Thymus (tissue), 14 donors: ENCODE results near the gene PRUNE2. TPM values are rescaled to one million over a fixed set of nuclear protein-coding genes. Genes with fewer than 3 reads are reported as not detected.
"Not testable (repeated sequence)": the region's sequence is repeated elsewhere in the genome, so short reads cannot be mapped to it uniquely, and the experiment has no call there.

Experiments
- DNase-seq, 9 donors: peaks; one replicate each; pipeline ENCODE4 v3.0.0-alpha.2; 2013; ENCODE audit warnings: low spot score in 9 of 9, low read depth in 6 of 9, missing footprints in 1 of 9
- H3K27ac ChIP-seq, 2 donors: one replicate each; pipeline ENCODE4 v1.5.1; 2013; ENCODE audit warnings: control low read depth in 1 of 2, low read depth in 1 of 2, low read length in 1 of 2, mild to moderate bottlenecking in 1 of 2, moderate library complexity in 1 of 2
- H3K27me3 ChIP-seq, 2 donors: one replicate each; pipeline ENCODE4 v1.5.1; 2013; ENCODE audit warnings: low read length in 1 of 2; ENCODE audit not compliant: control insufficient read depth in 2 of 2, insufficient read depth in 1 of 2
- H3K36me3 ChIP-seq, 2 donors: one replicate each; pipeline ENCODE4 v1.5.1; 2013; ENCODE audit warnings: low read length in 1 of 2, mild to moderate bottlenecking in 1 of 2, moderate library complexity in 1 of 2; ENCODE audit not compliant: control insufficient read depth in 2 of 2, insufficient read depth in 2 of 2
- H3K4me1 ChIP-seq, 2 donors: one replicate each; pipeline ENCODE4 v1.5.1; 2013; ENCODE audit warnings: low read length in 2 of 2; ENCODE audit not compliant: control insufficient read depth in 2 of 2, insufficient read depth in 2 of 2
- H3K4me3 ChIP-seq, 2 donors: one replicate each; pipeline ENCODE4 v1.5.1; 2013; ENCODE audit warnings: low read length in 2 of 2, control low read depth in 1 of 2, mild to moderate bottlenecking in 1 of 2
- H3K9me3 ChIP-seq, 2 donors: one replicate each; pipeline ENCODE4 v1.5.1; 2013; ENCODE audit warnings: low read length in 1 of 2, mild to moderate bottlenecking in 1 of 2; ENCODE audit not compliant: control insufficient read depth in 2 of 2, insufficient read depth in 1 of 2
- WGBS: extraction: QIAGEN DNeasy Blood & Tissue Kit; methylation state at CpG from one replicate; pipeline ENCODE4 v1.1.7; 2013; 5-methylcytosine and 5-hydroxymethylcytosine counted together
- long read RNA-seq, 10 donors: transcript quantifications; one replicate each; lab custom pipeline, GENCODE V29; 2026
- polyA plus RNA-seq: library from polyadenylated mRNA; stranded (reverse); fragments of 200-250 nt; gene quantifications from one replicate; pipeline ENCODE4 v1.2.3, GENCODE V29; 2013
- total RNA-seq: library from RNA; stranded (reverse); fragments of 120-200 nt; gene quantifications from one replicate; pipeline ENCODE4 v1.2.4, GENCODE V29; 2013
- donor health status: healthy.

The PRUNE2 gene, protein sequence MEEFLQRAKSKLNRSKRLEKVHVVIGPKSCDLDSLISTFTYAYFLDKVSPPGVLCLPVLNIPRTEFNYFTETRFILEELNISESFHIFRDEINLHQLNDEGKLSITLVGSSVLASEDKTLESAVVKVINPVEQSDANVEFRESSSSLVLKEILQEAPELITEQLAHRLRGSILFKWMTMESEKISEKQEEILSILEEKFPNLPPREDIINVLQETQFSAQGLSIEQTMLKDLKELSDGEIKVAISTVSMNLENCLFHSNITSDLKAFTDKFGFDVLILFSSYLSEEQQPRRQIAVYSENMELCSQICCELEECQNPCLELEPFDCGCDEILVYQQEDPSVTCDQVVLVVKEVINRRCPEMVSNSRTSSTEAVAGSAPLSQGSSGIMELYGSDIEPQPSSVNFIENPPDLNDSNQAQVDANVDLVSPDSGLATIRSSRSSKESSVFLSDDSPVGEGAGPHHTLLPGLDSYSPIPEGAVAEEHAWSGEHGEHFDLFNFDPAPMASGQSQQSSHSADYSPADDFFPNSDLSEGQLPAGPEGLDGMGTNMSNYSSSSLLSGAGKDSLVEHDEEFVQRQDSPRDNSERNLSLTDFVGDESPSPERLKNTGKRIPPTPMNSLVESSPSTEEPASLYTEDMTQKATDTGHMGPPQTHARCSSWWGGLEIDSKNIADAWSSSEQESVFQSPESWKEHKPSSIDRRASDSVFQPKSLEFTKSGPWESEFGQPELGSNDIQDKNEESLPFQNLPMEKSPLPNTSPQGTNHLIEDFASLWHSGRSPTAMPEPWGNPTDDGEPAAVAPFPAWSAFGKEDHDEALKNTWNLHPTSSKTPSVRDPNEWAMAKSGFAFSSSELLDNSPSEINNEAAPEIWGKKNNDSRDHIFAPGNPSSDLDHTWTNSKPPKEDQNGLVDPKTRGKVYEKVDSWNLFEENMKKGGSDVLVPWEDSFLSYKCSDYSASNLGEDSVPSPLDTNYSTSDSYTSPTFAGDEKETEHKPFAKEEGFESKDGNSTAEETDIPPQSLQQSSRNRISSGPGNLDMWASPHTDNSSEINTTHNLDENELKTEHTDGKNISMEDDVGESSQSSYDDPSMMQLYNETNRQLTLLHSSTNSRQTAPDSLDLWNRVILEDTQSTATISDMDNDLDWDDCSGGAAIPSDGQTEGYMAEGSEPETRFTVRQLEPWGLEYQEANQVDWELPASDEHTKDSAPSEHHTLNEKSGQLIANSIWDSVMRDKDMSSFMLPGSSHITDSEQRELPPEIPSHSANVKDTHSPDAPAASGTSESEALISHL (N-terminal part only)
- total RNA-seq (3.4 TPM), polyA plus RNA-seq (2.0 TPM)
- long read RNA-seq, donor 1, result 0 reads
- long read RNA-seq, donor 2, result 0 reads
- long read RNA-seq, donor 3, result 0 reads
- long read RNA-seq, donor 4, result 0 reads
- long read RNA-seq, donor 5, result 0 reads
- long read RNA-seq, donor 6, result 0 reads
- long read RNA-seq, donor 7, result 0 reads
- long read RNA-seq, donor 8, result 0 reads
- long read RNA-seq, donor 9, result 0 reads
- long read RNA-seq, donor 10, result 0 reads

DNA sequence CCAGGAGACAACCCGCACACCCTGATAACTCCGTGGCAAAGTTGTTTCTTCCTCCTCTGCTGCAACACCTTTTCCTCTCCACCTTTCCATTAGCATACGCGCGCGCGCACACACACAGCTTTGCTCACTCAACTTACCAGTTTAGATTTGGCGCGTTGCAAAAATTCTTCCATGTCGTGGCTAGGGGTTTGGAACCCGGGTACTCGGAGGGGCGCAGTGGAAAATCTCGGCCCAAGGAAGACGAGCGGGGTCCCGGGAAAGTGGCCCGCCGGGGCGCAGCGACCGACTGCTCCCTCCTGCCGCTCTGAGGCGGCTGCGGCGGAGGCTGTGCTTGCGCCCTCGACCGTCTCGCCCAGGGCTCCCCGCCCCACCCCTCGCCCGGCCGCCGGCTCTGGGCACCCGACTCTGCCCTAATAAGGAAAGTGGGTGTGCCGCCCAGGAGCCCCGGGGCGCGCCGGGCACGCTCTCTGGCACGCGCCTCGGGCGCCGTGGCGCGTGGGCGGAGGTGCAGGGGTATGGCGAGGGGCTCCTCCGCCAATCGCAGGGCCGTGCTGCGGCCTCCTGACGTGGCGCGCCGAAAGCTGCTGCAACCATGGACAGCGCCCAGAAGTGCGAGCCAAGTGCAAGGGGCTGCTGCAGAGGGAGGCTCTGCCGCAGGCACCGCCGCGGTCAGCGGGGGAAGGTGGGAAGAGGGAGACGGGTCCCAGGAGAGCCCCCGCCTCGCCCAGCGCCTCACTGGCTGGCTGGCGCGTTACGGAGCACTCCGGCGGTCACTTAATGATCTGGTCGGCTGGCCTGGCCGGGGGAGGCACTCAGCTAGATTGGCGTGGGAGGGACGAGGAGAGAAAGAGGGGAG lies at the start of gene PRUNE2:
PRUNE2 (minus strand) TSS at position 324 of the 856 bp plus-strand sequence; CDS start at position 173, 151 bp downstream.
- peak in 7 of 9 donors; percentile 2 to 48 (median 21) for DNase-seq
- 5% methylated on average over 79 of the region's 79 CpGs for WGBS
- H3K4me3 ChIP-seq, result no peak within 1 kb of the TSS
- H3K9me3 ChIP-seq, result no peaks in the 10 kb centered on the region
- no peaks in the 10 kb centered on the region for H3K36me3 ChIP-seq
- H3K27me3 ChIP-seq, result peaks cover 26 to 45% of the 10 kb centered on the region in 2 donors
- H3K27ac ChIP-seq, result no peak within 1 kb of the TSS
- H3K4me1 ChIP-seq, result peaks cover 0 to 2% of the 10 kb centered on the region in 2 donors

DNA sequence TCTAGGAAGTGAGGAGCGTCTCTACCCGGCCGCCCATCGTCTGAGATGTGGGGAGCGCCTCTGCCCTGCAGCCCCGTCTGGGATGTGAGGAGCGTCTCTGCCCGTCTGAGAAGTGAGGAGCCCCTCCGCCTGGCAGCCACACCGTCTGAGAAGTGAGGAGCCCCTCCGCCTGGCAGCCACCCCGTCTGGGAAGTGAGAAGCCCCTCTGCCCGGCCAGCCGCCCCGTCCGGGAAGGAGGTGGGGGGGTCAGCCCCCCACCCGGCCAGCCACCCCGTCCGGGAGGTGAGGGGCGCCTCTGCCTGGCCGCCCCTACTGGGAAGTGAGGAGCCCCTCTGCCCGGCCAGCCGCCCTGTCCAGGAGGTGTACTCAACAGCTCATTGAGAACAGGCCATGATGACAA lies 49.5 kb upstream of the PRUNE2 start:
- DNase-seq, H3K27ac ChIP-seq, H3K27me3 ChIP-seq, H3K9me3 ChIP-seq, H3K36me3 ChIP-seq, H3K4me3 ChIP-seq, H3K4me1 ChIP-seq: not testable (repeated sequence)
- WGBS, result 98% methylated on average over 23 of the region's 23 CpGs

DNA sequence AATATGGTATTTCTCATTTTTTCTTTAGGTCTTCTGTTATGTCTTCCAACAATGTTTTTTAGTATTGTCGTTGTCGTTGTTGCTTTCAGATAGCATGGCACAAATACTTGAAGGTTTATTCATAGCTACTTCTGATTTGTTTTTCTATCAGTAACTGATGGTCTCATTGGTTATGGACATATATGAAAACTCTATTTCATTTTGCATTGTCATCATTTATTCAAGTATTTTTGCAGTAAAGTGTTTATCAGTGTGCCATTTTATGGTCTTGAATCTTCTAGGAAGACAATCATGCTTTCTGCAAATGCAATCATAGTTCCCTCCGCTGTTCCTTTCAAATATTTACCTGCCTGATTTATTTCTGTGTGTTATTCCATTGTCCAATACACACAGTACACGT lies 44.0 kb upstream of the PRUNE2 start:
- Histone ChIP-seq H3K27ac (no peak overlapping the region), H3K4me1 (no peaks in the 10 kb centered on the region), H3K36me3 (no peaks in the 10 kb centered on the region), H3K9me3 (no peaks in the 10 kb centered on the region), H3K4me3 (no peak overlapping the region), H3K27me3 (no peaks in the 10 kb centered on the region)
- no peak for DNase-seq
- WGBS, result 91% methylated on average over 4 of the region's 4 CpGs

DNA sequence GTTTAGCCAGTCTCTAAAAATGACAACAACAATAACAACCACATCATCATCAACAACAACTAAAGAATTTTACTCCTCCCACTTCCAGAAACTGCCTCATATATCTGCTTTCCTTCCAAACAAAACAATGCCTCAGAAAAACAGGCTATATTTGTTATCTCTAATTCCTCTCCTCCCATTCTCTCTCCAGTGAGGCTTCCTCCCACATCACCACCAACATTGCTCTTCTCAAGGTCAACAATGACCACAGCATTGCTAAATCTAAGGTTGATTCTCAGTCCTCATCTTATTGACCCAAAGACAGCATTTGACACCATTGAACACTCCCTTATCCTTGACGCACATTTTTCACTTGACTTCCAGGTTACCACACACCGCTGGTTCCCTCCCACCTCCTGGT lies 38.1 kb upstream of the PRUNE2 start:
- Histone ChIP-seq H3K4me3 (no peak overlapping the region), H3K4me1 (no peaks in the 10 kb centered on the region), H3K36me3 (no peaks in the 10 kb centered on the region), H3K27me3 (no peaks in the 10 kb centered on the region), H3K27ac (no peak overlapping the region), H3K9me3 (no peaks in the 10 kb centered on the region)
- 96% methylated on average over 2 of the region's 2 CpGs for WGBS
- DNase-seq, result no peak

DNA sequence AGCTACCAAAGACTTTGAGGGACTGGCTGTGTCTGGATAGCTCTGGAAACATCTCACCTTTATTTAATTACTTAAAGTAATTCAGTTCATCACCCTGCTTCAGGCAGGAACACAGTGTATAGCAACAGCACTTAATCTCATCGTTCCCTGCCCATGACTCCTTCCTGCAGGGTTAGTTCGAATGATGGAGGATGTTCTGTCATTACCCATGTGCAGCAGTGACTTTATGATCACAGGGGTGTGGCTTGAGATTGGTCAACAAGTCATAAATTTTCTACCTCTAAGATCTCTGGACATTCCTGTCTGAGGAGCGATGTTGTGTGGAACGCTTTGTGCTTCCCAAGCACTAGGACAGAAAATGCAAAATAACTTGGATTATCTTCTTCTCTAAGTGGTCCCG lies 37.1 kb upstream of the PRUNE2 start:
- Histone ChIP-seq H3K27ac (no peak overlapping the region), H3K4me1 (no peaks in the 10 kb centered on the region), H3K27me3 (no peaks in the 10 kb centered on the region), H3K9me3 (no peaks in the 10 kb centered on the region), H3K4me3 (no peak overlapping the region), H3K36me3 (no peaks in the 10 kb centered on the region)
- DNase-seq, result no peak
- 83% methylated on average over 5 of the region's 5 CpGs for WGBS

DNA sequence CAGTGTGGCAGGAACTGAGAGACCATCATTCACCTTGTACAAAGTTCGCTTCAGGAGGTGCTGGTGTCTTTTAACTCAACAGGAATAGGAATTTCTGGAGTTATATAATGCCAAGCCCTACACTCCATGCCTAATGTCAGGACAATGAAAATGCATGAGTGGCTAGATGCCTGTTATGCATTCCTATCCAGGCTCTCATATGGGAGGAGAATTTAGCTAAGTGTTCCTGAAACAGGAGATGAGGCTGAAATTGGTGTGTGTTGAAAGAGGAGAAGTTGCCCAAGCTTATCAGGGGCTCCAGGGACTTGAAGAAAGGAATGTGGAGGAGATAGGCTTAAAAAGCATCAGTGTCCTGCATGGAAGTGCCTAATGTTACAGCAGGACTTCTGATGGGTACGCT lies 26.8 kb upstream of the PRUNE2 start:
- Histone ChIP-seq H3K36me3 (no peaks in the 10 kb centered on the region), H3K4me1 (no peaks in the 10 kb centered on the region), H3K9me3 (no peaks in the 10 kb centered on the region), H3K27ac (no peak overlapping the region), H3K4me3 (no peak overlapping the region), H3K27me3 (no peaks in the 10 kb centered on the region)
- 73% methylated on average over 2 of the region's 2 CpGs for WGBS
- no peak for DNase-seq

DNA sequence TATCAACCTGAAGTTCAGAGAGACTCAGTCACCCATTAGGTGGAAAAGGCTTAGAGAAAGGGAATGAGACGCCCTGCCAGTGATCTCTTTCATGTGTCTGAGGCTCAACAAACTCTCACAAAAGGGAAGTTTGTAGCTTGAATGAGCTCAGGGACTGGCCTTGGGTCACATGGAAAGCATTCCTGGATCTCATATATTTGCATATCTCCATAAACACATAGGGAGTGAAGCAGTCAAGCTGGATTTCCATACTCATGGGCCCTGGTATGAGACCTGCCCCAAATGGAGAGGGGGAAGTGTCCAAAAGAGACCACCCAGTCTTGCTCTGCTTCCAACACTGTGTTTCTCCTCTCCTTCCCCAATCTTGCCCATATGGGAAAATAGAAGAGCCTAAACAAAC lies 26.4 kb upstream of the PRUNE2 start:
- WGBS, result 90% methylated on average over 1 of the region's 1 CpG
- DNase-seq, result no peak
- no peaks in the 10 kb centered on the region for H3K36me3 ChIP-seq

More for the DNA sequence above, 26.4 kb upstream of the PRUNE2 start:
- H3K4me1 ChIP-seq, result no peaks in the 10 kb centered on the region
- H3K9me3 ChIP-seq, result no peaks in the 10 kb centered on the region
- H3K27me3 ChIP-seq, result no peaks in the 10 kb centered on the region
- no peak overlapping the region for H3K4me3 ChIP-seq
- H3K27ac ChIP-seq, result no peak overlapping the region
